Upper lobe of left lung (tissue), 4 donors: ENCODE results near the gene MAPRE3.

Experiments used
- POLR2A ChIP-seq, 4 donors: fragments of 450-650 bp; IDR thresholded peaks; one replicate each; pipeline ENCODE4 v1.5.1; 2016 to 2017; ENCODE audit warnings: antibody characterized with exemption in 4 of 4, mild to moderate bottlenecking in 2 of 4
- POLR2AphosphoS5 ChIP-seq, 2 donors: sonication (generic); formaldehyde crosslinking; IDR thresholded peaks; one replicate each; pipeline ENCODE4 v1.5.1; 2017; ENCODE audit warnings: antibody characterized with exemption in 2 of 2
- TF ChIP-seq, protein P1 (sequence below), 6 experiments: fragments of 450-650 bp in 4 of 6; fragments of 200-600 bp in 2 of 6; sonication (generic) in 2 of 6; IDR thresholded peaks; one replicate each; pipeline ENCODE4 v1.5.1; 2016 to 2019; ENCODE audit warnings: antibody characterized with exemption in 6 of 6

DNA sequence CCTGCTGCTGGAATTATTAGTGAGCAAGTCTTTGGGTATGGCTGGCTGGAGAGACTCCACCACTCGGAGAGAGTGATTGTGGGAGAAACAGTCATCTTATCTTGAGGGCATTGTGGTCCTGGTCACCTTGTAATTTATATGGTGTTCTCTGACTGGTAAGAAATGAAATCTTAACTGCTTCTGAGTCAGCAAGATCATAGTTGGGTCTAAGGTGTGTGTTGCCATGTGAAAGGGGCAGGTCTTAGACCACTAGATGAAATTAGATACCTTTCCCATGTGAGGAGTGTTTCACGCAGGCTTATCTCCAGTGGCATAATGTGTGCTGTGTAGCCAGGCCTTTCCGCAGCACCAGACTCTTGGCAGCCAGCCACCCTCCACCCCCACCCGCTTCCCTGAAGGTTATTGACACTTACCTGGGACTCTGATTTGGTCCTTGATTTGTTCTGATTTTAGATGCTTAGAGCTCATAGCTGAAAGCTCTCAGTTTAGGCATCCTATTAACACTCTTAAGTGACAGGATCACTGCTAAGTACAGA is 7.7 kb downstream of the MAPRE3 start:
- TF ChIP-seq, protein P1, sequence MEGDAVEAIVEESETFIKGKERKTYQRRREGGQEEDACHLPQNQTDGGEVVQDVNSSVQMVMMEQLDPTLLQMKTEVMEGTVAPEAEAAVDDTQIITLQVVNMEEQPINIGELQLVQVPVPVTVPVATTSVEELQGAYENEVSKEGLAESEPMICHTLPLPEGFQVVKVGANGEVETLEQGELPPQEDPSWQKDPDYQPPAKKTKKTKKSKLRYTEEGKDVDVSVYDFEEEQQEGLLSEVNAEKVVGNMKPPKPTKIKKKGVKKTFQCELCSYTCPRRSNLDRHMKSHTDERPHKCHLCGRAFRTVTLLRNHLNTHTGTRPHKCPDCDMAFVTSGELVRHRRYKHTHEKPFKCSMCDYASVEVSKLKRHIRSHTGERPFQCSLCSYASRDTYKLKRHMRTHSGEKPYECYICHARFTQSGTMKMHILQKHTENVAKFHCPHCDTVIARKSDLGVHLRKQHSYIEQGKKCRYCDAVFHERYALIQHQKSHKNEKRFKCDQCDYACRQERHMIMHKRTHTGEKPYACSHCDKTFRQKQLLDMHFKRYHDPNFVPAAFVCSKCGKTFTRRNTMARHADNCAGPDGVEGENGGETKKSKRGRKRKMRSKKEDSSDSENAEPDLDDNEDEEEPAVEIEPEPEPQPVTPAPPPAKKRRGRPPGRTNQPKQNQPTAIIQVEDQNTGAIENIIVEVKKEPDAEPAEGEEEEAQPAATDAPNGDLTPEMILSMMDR (IDR thresholded peaks at IDR 0.05): no peak
- TF ChIP-seq POLR2AphosphoS5 (IDR thresholded peaks at IDR 0.05) (no peak), POLR2A (IDR thresholded peaks at IDR 0.05) (no peak)
